RWPE1 (cell line): Measurements from ENCODE around the gene GRAP2.

ENCODE experiments used
- CTCF ChIA-PET: fragments of 350-600 bp; sonication (Branson Sonifier 250); formaldehyde crosslinking; extraction: SDS; loops from one replicate; lab custom pipeline; 2021; lab: Yijun Ruan, JAX
- POLR2A ChIA-PET: fragments of 400-600 bp; formaldehyde crosslinking; extraction: SDS; loops from one replicate; lab custom pipeline; 2020; ENCODE audit warnings: antibody characterized with exemption; ENCODE audit not compliant: low non-redundant PET; lab: Yijun Ruan, JAX
- DNase-seq: peaks from one replicate; pipeline ENCODE4 v3.0.0; 2012; ENCODE audit warnings: low spot score
- H3K27ac ChIP-seq: fragments of 450-650 bp; 2 replicates; pipeline ENCODE4 v1.5.1; 2017
- CTCF ChIP-seq: fragments of 450-650 bp; conservative IDR thresholded peaks from 2 replicates; pipeline ENCODE4 v1.5.1; 2017; ENCODE audit warnings: low read depth, mild to moderate bottlenecking

GRAP2 gene

GRCh38 chr22:40001106-40001505, 100.2 kb downstream of the GRAP2 start:
- CTCF ChIA-PET, result interaction anchor here (0.6 to 0.7 kb wide), 2 partner anchors 24 to 1020 kb away, joined by 3 to 4 read pairs; no protein-coding TSS in a partner anchor
- POLR2A ChIA-PET, result no interaction called here
- TF ChIP-seq CTCF, result no peak
- H3K27ac ChIP-seq, result peak overlapping the region; percentile 75
- no peak for DNase-seq

DNA sequence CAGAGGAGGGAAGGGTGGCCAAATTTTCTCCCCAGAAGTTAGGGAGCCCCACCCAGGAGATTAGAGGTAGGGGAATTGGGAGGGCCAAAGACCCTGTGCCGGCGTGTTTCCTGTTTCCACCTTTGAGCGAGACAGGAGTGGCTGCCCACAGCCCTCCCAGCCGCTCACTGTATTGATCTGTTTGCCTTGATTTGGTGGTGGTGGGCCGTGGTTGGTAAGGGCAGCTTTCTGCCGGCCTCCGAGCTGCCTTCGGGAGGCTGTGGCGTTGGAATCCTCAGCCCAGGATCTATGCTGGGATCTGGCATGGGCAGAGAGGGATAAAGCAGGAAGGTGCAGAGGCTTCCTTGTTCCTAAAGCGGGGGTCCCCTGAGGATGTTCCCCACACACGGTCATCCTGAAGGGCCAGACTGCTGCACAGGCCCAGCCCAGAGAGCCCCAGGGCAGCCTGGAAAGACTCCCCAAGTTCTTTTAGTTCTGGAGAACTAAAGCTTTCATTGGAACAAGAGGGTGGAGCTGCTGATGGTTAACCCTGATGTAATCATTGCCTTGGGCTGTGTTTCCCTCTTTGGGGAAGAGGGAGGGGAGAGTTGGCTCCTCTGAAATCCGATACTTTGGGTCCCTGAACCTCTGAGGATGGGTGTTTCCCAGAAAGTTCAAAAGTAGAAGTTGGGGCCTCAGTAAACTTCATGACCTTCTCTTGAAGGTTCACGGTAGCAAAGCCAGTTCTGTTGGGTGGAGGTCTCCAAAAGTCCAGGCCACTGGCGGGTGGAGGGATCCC, 101.1 kb downstream of the GRAP2 start:
- ChIA-PET POLR2A (no interaction called here), CTCF (interaction anchor here (1.2 kb wide), 1 partner anchor 15 kb away, joined by 3 read pairs; no protein-coding TSS in a partner anchor)
- H3K27ac ChIP-seq, result peak overlapping the region; percentile 75
- TF ChIP-seq CTCF, result no peak
- DNase-seq, result peak; percentile 51

- TF ChIP-seq CTCF, result no peak
- DNase-seq, result no peak
- ChIA-PET CTCF (no interaction called here), POLR2A (no interaction called here)
- H3K27ac ChIP-seq, result peak overlapping the region; percentile 75
These were observed 102.2 kb downstream of the GRAP2 start for GRCh38 chr22:40002935-40003715.

- POLR2A ChIA-PET, result no interaction called here
- H3K27ac ChIP-seq, result peak overlapping the region; percentile 74
- CTCF ChIA-PET, result no interaction called here
- no peak for TF ChIP-seq CTCF
- DNase-seq, result no peak
These were observed 104.0 kb downstream of the GRAP2 start for GRCh38 chr22:40004836-40005235.

GRCh38 chr22:40006641-40007040, 105.8 kb downstream of the GRAP2 start:
- DNase-seq, result no peak
- no peak for TF ChIP-seq CTCF
- CTCF ChIA-PET, result no interaction called here

GRCh38 chr22:40007853-40008710, 107.2 kb downstream of the GRAP2 start:
- no peak for TF ChIP-seq CTCF
- no peak overlapping the region for H3K27ac ChIP-seq
- POLR2A ChIA-PET, result no interaction called here
- DNase-seq, result no peak
- CTCF ChIA-PET, result no interaction called here

More at GRCh38 chr22:40006641-40007040, 105.8 kb downstream of the GRAP2 start:
- POLR2A ChIA-PET, result no interaction called here
- peak overlapping the region; percentile 74 for H3K27ac ChIP-seq
